Measurements from ENCODE around the gene NACC2.
A peak's percentile ranks its signal among the peaks of the same experiment; 100 is the strongest.

The NACC2 gene

GRCh38 chr9:136100700-136101614, 5.9 kb upstream of the NACC2 start:
- DNase-seq, result no peak
- TF ChIP-seq POLR2A (IDR thresholded peaks at IDR 0.05; ENCODE audit: low read length) (no peak), GATA1 (IDR thresholded peaks at IDR 0.05; ENCODE audit: low read depth, low read length) (no peak)

- no peak for DNase-seq
- TF ChIP-seq POLR2A (IDR thresholded peaks at IDR 0.05; ENCODE audit: low read length) (no peak), GATA1 (IDR thresholded peaks at IDR 0.05; ENCODE audit: low read depth, low read length) (no peak)
These were observed 4.5 kb upstream of the NACC2 start for GRCh38 chr9:136099542-136099941.

- no peak for DNase-seq
These were observed 3.8 kb upstream of the NACC2 start for GRCh38 chr9:136098844-136099243.

GRCh38 chr9:136098210-136098609, 3.1 kb upstream of the NACC2 start:
- no peak for DNase-seq
- TF ChIP-seq POLR2A (IDR thresholded peaks at IDR 0.05; ENCODE audit: low read length), result no peak
- TF ChIP-seq GATA1 (IDR thresholded peaks at IDR 0.05; ENCODE audit: low read depth, low read length), result no peak

More at GRCh38 chr9:136098844-136099243, 3.8 kb upstream of the NACC2 start:
- TF ChIP-seq POLR2A (IDR thresholded peaks at IDR 0.05; ENCODE audit: low read length) (no peak), GATA1 (IDR thresholded peaks at IDR 0.05; ENCODE audit: low read depth, low read length) (no peak)

- TF ChIP-seq POLR2A (IDR thresholded peaks at IDR 0.05; ENCODE audit: low read length) (no peak), GATA1 (IDR thresholded peaks at IDR 0.05; ENCODE audit: low read depth, low read length) (no peak)
These were observed 1.5 kb upstream of the NACC2 start for GRCh38 chr9:136096505-136097001.

GRCh38 chr9:136093995-136094881, 851 bp downstream of the NACC2 start:
- TF ChIP-seq POLR2A (IDR thresholded peaks at IDR 0.05; ENCODE audit: low read length), result no peak
- TF ChIP-seq GATA1 (IDR thresholded peaks at IDR 0.05; ENCODE audit: low read depth, low read length), result no peak
- peak; percentile 51 to 59 for DNase-seq

More at GRCh38 chr9:136096505-136097001, 1.5 kb upstream of the NACC2 start:
- DNase-seq, result no peak

GRCh38 chr9:136093346-136093986, 1.6 kb downstream of the NACC2 start:
- no peak for DNase-seq
- TF ChIP-seq GATA1 (IDR thresholded peaks at IDR 0.05; ENCODE audit: low read depth, low read length) (no peak), POLR2A (IDR thresholded peaks at IDR 0.05; ENCODE audit: low read length) (no peak)

- no peak for TF ChIP-seq POLR2A (IDR thresholded peaks at IDR 0.05; ENCODE audit: low read length)
- TF ChIP-seq GATA1 (IDR thresholded peaks at IDR 0.05; ENCODE audit: low read depth, low read length), result no peak
- no peak for DNase-seq
These were observed 2.3 kb downstream of the NACC2 start for GRCh38 chr9:136092741-136093140.

GRCh38 chr9:136092353-136092650, 2.8 kb downstream of the NACC2 start:
- DNase-seq, result no peak
- TF ChIP-seq GATA1 (IDR thresholded peaks at IDR 0.05; ENCODE audit: low read depth, low read length) (no peak), POLR2A (IDR thresholded peaks at IDR 0.05; ENCODE audit: low read length) (no peak)

GRCh38 chr9:136091582-136092352, 3.3 kb downstream of the NACC2 start:
- TF ChIP-seq POLR2A (IDR thresholded peaks at IDR 0.05; ENCODE audit: low read length) (no peak), GATA1 (IDR thresholded peaks at IDR 0.05; ENCODE audit: low read depth, low read length) (no peak)
- DNase-seq, result no peak

- TF ChIP-seq GATA1 (IDR thresholded peaks at IDR 0.05; ENCODE audit: low read depth, low read length) (no peak), POLR2A (IDR thresholded peaks at IDR 0.05; ENCODE audit: low read length) (no peak)
- no peak for DNase-seq
These were observed 4.1 kb downstream of the NACC2 start for GRCh38 chr9:136090768-136091581.

- no peak for DNase-seq
- TF ChIP-seq POLR2A (IDR thresholded peaks at IDR 0.05; ENCODE audit: low read length), result no peak
- TF ChIP-seq GATA1 (IDR thresholded peaks at IDR 0.05; ENCODE audit: low read depth, low read length), result no peak
These were observed 4.9 kb downstream of the NACC2 start for GRCh38 chr9:136090056-136090735.

Data from erythroblast (primary cell).